Endothelial cell (in vitro differentiated cells): ENCODE results near the gene PTGFRN. TPM values are rescaled to one million over a fixed set of nuclear protein-coding genes. Genes with fewer than 3 reads are reported as not detected.
"Not testable (repeated sequence)": the region's sequence is repeated elsewhere in the genome, so short reads cannot be mapped to it uniquely, and the experiment has no call there.

Experiments used
- DNase-seq: peaks from one replicate; pipeline ENCODE4 v3.0.0; 2021; ENCODE audit warnings: low spot score
- H3K27ac Mint-ChIP-seq: one replicate; pipeline ENCODE4 v1.8.0; 2021; ENCODE audit warnings: mixed read lengths, inconsistent platforms; ENCODE audit not compliant: unreplicated experiment
- H3K27me3 Mint-ChIP-seq: one replicate; pipeline ENCODE4 v1.8.0; 2021; ENCODE audit warnings: mild to moderate bottlenecking, moderate library complexity, mixed read lengths, inconsistent platforms; ENCODE audit not compliant: unreplicated experiment
- H3K36me3 Mint-ChIP-seq: one replicate; pipeline ENCODE4 v1.8.0; 2021; ENCODE audit warnings: mild to moderate bottlenecking, low read depth, mixed read lengths, inconsistent platforms; ENCODE audit not compliant: unreplicated experiment
- H3K4me1 Mint-ChIP-seq: one replicate; pipeline ENCODE4 v1.8.0; 2021; ENCODE audit warnings: mild to moderate bottlenecking, mixed read lengths, inconsistent platforms; ENCODE audit not compliant: unreplicated experiment
- H3K4me3 Mint-ChIP-seq: one replicate; pipeline ENCODE4 v1.8.0; 2021; ENCODE audit warnings: mild to moderate bottlenecking, mixed read lengths, inconsistent platforms; ENCODE audit not compliant: unreplicated experiment
- H3K9me3 Mint-ChIP-seq: one replicate; pipeline ENCODE4 v1.8.0; 2021; ENCODE audit warnings: mixed read lengths, inconsistent platforms; ENCODE audit not compliant: unreplicated experiment
- CTCF ChIP-seq: fragments of 200-600 bp; sonication (generic); IDR thresholded peaks from one replicate; pipeline ENCODE4 v1.5.0; 2021; ENCODE audit warnings: antibody characterized with exemption; ENCODE audit not compliant: unreplicated experiment
- total RNA-seq: library from RNA; stranded (reverse); fragmentation: NEBNext Ultra II Directional; extraction: Animal tissue kit (Norgen Biotek cat#: 25700); gene quantifications from one replicate; pipeline ENCODE4 v1.2.1, GENCODE V29; 2021; ENCODE audit not compliant: unreplicated experiment

The PTGFRN gene
- total RNA-seq, 1 donor from 2014 or later: 23.7 TPM

GRCh38 chr1:116931016-116931918, 21.6 kb downstream of the PTGFRN start:
- H3K36me3 Mint-ChIP-seq: no peaks in the 10 kb centered on the region
- H3K4me3 Mint-ChIP-seq: no peak overlapping the region
- no peak for DNase-seq
- no peaks in the 10 kb centered on the region for H3K9me3 Mint-ChIP-seq
- TF ChIP-seq CTCF: no peak
- no peak overlapping the region for H3K27ac Mint-ChIP-seq
- no peaks in the 10 kb centered on the region for H3K4me1 Mint-ChIP-seq
- H3K27me3 Mint-ChIP-seq: no peaks in the 10 kb centered on the region

- Mint-ChIP-seq H3K4me3 (no peak overlapping the region), H3K36me3 (no peaks in the 10 kb centered on the region), H3K4me1 (no peaks in the 10 kb centered on the region), H3K9me3 (no peaks in the 10 kb centered on the region), H3K27me3 (peaks cover 3% of the 10 kb centered on the region), H3K27ac (no peak overlapping the region)
- no peak for TF ChIP-seq CTCF
- no peak for DNase-seq
Measured at GRCh38 chr1:116933606-116934515, 24.1 kb downstream of the PTGFRN start.

GRCh38 chr1:116934586-116935207, 25.0 kb downstream of the PTGFRN start:
- Mint-ChIP-seq H3K9me3 (no peaks in the 10 kb centered on the region), H3K27me3 (peaks cover 3% of the 10 kb centered on the region), H3K4me3 (no peak overlapping the region), H3K27ac (no peak overlapping the region), H3K36me3 (no peaks in the 10 kb centered on the region), H3K4me1 (no peaks in the 10 kb centered on the region)
- TF ChIP-seq CTCF: peak; percentile 50
- DNase-seq: no peak

- H3K9me3 Mint-ChIP-seq: no peaks in the 10 kb centered on the region
- H3K4me3 Mint-ChIP-seq: no peak overlapping the region
- no peak for DNase-seq
- H3K36me3 Mint-ChIP-seq: no peaks in the 10 kb centered on the region
- no peak overlapping the region for H3K27ac Mint-ChIP-seq
- peaks cover 3% of the 10 kb centered on the region for H3K27me3 Mint-ChIP-seq
- TF ChIP-seq CTCF: no peak
- H3K4me1 Mint-ChIP-seq: no peaks in the 10 kb centered on the region
Measured at GRCh38 chr1:116938216-116938615, 28.5 kb downstream of the PTGFRN start.

- not testable (repeated sequence) for H3K4me1 Mint-ChIP-seq, DNase-seq, H3K4me3 Mint-ChIP-seq, H3K36me3 Mint-ChIP-seq, H3K9me3 Mint-ChIP-seq, H3K27ac Mint-ChIP-seq, H3K27me3 Mint-ChIP-seq
Measured at GRCh38 chr1:116939780-116940543, 30.2 kb downstream of the PTGFRN start.
